GM12875 (cell line): ENCODE data around the gene PIAS2.

Experiments
- H3K4me3 ChIP-seq: one replicate; pipeline ENCODE4 v1.5.1; 2011; ENCODE audit warnings: low read depth, low read length, control low read depth
- TF ChIP-seq, protein P1 (sequence below): IDR thresholded peaks from 2 replicates; pipeline ENCODE4 v1.5.1; 2011; ENCODE audit warnings: low read depth, mild to moderate bottlenecking, control low read depth, inconsistent platforms, low read length, moderate library complexity, borderline replicate concordance; ENCODE audit not compliant: insufficient read depth

Gene PIAS2

GRCh38 chr18:46772357-46772756, 144.9 kb downstream of the PIAS2 start:
- TF ChIP-seq, protein P1, sequence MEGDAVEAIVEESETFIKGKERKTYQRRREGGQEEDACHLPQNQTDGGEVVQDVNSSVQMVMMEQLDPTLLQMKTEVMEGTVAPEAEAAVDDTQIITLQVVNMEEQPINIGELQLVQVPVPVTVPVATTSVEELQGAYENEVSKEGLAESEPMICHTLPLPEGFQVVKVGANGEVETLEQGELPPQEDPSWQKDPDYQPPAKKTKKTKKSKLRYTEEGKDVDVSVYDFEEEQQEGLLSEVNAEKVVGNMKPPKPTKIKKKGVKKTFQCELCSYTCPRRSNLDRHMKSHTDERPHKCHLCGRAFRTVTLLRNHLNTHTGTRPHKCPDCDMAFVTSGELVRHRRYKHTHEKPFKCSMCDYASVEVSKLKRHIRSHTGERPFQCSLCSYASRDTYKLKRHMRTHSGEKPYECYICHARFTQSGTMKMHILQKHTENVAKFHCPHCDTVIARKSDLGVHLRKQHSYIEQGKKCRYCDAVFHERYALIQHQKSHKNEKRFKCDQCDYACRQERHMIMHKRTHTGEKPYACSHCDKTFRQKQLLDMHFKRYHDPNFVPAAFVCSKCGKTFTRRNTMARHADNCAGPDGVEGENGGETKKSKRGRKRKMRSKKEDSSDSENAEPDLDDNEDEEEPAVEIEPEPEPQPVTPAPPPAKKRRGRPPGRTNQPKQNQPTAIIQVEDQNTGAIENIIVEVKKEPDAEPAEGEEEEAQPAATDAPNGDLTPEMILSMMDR: no peak
- no peak overlapping the region for H3K4me3 ChIP-seq

GRCh38 chr18:46771141-46771540, 146.2 kb downstream of the PIAS2 start:
- H3K4me3 ChIP-seq: no peak overlapping the region
- TF ChIP-seq, protein P1: no peak

- H3K4me3 ChIP-seq: no peak overlapping the region
- TF ChIP-seq, protein P1: no peak
These were observed 146.6 kb downstream of the PIAS2 start for GRCh38 chr18:46770708-46771107.

DNA sequence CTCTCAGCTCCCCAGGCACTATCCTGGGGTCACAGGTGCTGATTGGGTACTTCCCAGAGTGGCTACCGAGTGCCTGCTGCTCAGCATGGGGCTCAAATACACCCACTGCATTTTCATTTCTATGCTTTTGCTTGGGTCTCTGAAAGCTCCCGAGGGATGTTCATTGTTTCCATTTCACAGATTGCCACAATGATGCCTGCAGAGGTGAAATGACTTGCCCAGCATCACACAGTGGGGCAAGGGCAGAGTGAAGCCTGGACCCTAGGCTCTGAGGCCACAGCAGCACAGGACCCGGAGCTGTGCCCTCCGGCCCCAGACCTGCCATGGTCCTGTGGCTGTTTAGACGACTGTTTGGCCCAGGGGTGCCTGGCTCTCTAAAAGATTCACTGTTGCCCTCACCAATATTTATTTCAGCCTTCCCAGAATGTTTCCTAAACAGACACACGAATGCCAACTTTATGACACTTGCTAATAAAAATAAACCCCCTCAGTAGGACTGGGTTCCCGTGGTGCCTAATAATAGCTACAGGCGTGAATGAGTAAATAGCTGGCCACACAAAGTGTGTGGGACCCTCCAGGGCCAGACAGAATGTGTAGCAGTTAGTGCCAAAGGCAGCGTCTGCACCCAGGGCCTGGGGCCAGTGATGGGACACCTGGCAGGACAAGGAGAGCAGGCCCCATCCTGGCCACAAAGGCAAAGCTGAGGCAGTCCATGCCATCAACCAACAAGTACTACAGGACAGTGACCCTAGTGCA, 149.0 kb downstream of the PIAS2 start:
- H3K4me3 ChIP-seq: no peak overlapping the region
- TF ChIP-seq, protein P1: no peak

DNA sequence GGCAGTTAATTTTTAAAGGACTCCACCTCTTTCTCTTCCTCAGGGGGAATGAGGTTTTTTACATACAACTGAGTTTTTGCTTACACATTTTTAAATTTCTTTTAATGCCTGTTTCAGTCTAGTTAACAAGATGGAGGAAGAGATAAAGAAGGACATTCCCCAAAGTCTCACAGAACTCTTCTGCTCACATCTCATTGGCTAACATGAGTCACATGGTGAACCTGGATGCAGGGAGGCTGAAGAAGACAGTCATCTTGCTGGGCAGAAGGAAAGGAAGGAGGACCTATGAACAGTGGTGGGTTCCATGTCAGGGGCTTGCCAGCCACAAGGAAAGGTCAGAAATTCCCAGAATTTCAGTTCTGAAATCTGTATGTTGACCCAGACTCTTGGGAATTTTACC, 150.1 kb downstream of the PIAS2 start:
- TF ChIP-seq, protein P1: no peak
- no peak overlapping the region for H3K4me3 ChIP-seq

DNA sequence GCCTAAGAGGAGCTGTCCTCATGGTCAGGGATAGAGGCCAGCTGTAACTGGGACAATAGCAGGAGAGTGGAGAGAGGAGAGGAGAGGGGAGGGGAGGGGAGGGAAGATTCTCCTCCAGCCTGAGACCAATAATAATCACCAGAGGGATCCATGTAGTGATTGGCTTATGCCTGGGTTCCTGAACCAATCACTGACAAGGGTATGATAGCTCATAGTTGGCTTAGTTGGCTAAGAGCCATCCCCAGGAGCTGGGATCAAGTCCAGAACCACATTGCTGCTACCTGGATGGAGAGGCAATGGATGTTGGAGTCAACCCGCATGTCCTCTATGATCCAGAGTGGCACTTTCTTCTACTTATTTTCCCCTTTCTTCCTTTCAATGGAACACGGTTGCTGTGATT, 152.7 kb downstream of the PIAS2 start:
- TF ChIP-seq, protein P1: no peak
- no peak overlapping the region for H3K4me3 ChIP-seq

DNA sequence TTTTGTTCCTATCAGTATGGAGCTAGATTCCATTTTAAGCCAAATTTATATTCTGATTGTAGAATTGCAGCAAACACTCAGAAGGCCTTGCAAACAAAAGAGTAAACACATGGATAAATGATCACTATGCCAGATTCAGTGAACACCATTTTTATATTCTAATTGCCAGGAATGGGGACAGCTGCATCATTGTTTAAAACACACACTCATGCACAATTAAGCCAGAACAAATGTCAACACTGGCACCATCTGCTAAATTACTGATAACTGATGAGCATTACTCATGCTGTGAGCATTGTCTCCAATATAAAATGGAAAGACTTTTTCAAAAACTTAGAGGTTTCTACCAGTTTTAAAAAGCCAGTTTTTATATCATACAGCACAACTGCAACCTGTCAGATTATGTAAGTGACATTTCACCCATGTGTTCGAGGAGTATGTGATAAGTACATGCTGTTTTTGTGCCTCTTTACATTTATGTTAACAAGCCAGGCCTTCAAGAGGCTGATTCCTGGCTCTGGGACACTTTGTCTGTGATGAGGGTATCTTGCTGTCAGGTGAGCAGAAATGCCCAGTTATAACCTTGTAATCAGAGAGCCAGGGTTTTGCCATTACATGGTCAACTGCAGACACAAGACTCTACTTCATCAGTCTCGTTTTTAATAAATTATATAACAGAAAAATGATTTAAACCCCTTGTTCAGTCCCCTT, 156.1 kb downstream of the PIAS2 start:
- TF ChIP-seq, protein P1: no peak
- H3K4me3 ChIP-seq: no peak overlapping the region
